Neural crest cell (in vitro differentiated cells): ENCODE measurements around the gene CXCR4. TPM values are rescaled to one million over a fixed set of nuclear protein-coding genes. Genes with fewer than 3 reads are reported as not detected.

ENCODE experiments used
- DNase-seq: peaks from one replicate; pipeline ENCODE4 v3.0.0; 2021; ENCODE audit warnings: low read depth, mixed read lengths, low spot score
- H3K27ac Mint-ChIP-seq: one replicate; pipeline ENCODE4 v1.8.0; 2021; ENCODE audit warnings: mild to moderate bottlenecking, mixed read lengths; ENCODE audit not compliant: unreplicated experiment
- H3K27me3 Mint-ChIP-seq: 2 replicates; pipeline ENCODE4 v1.8.0; 2021; ENCODE audit warnings: low read depth, mild to moderate bottlenecking, mixed read lengths
- H3K36me3 Mint-ChIP-seq: 2 replicates; pipeline ENCODE4 v1.8.0; 2021; ENCODE audit warnings: low read depth, mild to moderate bottlenecking, mixed read lengths
- H3K4me1 Mint-ChIP-seq: 2 replicates; pipeline ENCODE4 v1.8.0; 2021; ENCODE audit warnings: mixed read lengths
- H3K4me3 Mint-ChIP-seq: one replicate; pipeline ENCODE4 v1.8.0; 2021; ENCODE audit warnings: mild to moderate bottlenecking, mixed read lengths
- H3K9me3 Mint-ChIP-seq: 2 replicates; pipeline ENCODE4 v1.8.0; 2021; ENCODE audit warnings: mixed read lengths
- CTCF ChIP-seq: fragments of 200-600 bp; sonication (generic); conservative IDR thresholded peaks from 2 replicates; pipeline ENCODE4 v1.5.0; 2021; ENCODE audit warnings: antibody characterized with exemption, mild to moderate bottlenecking
- total RNA-seq: library from RNA; stranded (reverse); gene quantifications from 2 replicates; pipeline ENCODE4 v1.2.1, GENCODE V29; 2021

CXCR4 gene
- total RNA-seq, 1 donor from 2014 or later: 37.5 TPM

GRCh38 chr2:136116813-136117390 is 1.0 kb downstream of the CXCR4 start:
- Mint-ChIP-seq H3K27ac (peak overlapping the region; percentile 92), H3K4me3 (peak overlapping the region; percentile 99), H3K27me3 (peaks cover 42% of the 10 kb centered on the region), H3K9me3 (no peaks in the 10 kb centered on the region), H3K4me1 (peaks cover 77% of the 10 kb centered on the region), H3K36me3 (peaks cover 19% of the 10 kb centered on the region)
- DNase-seq: peak; percentile 18
- TF ChIP-seq CTCF: no peak

GRCh38 chr2:136116151-136116812 is 1.7 kb downstream of the CXCR4 start:
- no peak overlapping the region for H3K27ac Mint-ChIP-seq
- no peak for TF ChIP-seq CTCF
- H3K4me1 Mint-ChIP-seq: peaks cover 83% of the 10 kb centered on the region
- peaks cover 19% of the 10 kb centered on the region for H3K36me3 Mint-ChIP-seq
- no peaks in the 10 kb centered on the region for H3K9me3 Mint-ChIP-seq
- DNase-seq: peak; percentile 41
- peak overlapping the region; percentile 92 for H3K4me3 Mint-ChIP-seq
- H3K27me3 Mint-ChIP-seq: peaks cover 38% of the 10 kb centered on the region

GRCh38 chr2:136115183-136115761 is 2.7 kb downstream of the CXCR4 start:
- DNase-seq: no peak
- Mint-ChIP-seq H3K27ac (no peak overlapping the region), H3K4me3 (peak overlapping the region; percentile 92), H3K9me3 (no peaks in the 10 kb centered on the region), H3K4me1 (peaks cover 78% of the 10 kb centered on the region), H3K36me3 (peaks cover 19% of the 10 kb centered on the region), H3K27me3 (peaks cover 29% of the 10 kb centered on the region)
- no peak for TF ChIP-seq CTCF

- peak overlapping the region; percentile 53 for H3K4me3 Mint-ChIP-seq
- no peak overlapping the region for H3K27ac Mint-ChIP-seq
- H3K4me1 Mint-ChIP-seq: peaks cover 69% of the 10 kb centered on the region
- TF ChIP-seq CTCF: no peak
- no peak for DNase-seq
- peaks cover 22% of the 10 kb centered on the region for H3K27me3 Mint-ChIP-seq
- no peaks in the 10 kb centered on the region for H3K9me3 Mint-ChIP-seq
- H3K36me3 Mint-ChIP-seq: peaks cover 19% of the 10 kb centered on the region
These were observed 3.6 kb downstream of the CXCR4 start for GRCh38 chr2:136114382-136114781.

GRCh38 chr2:136113209-136113971 is 4.6 kb downstream of the CXCR4 start:
- Mint-ChIP-seq H3K27ac (no peak overlapping the region), H3K4me3 (peak overlapping the region; percentile 69), H3K27me3 (peaks cover 14% of the 10 kb centered on the region), H3K9me3 (no peaks in the 10 kb centered on the region), H3K4me1 (peaks cover 62% of the 10 kb centered on the region), H3K36me3 (peaks cover 19% of the 10 kb centered on the region)
- no peak for DNase-seq
- TF ChIP-seq CTCF: no peak
